OCI-LY7 (cell line): ENCODE data around the gene PPIG.

Experiments
- EZH2phosphoT487 ChIP-seq: fragments of 200-600 bp; sonication (generic); IDR thresholded peaks from 2 replicates; pipeline ENCODE4 v1.6.1; 2018; ENCODE audit warnings: low read depth, borderline replicate concordance, mild to moderate bottlenecking, mixed run types, antibody characterized with exemption, low read length, moderate library complexity, mixed read lengths
- TF ChIP-seq, protein P1 (sequence below): fragments of 200-600 bp; sonication (generic); conservative IDR thresholded peaks from 2 replicates; pipeline ENCODE4 v1.5.1; 2014; ENCODE audit warnings: mild to moderate bottlenecking, antibody characterized with exemption, low read length, moderate library complexity, mixed read lengths

DNA sequence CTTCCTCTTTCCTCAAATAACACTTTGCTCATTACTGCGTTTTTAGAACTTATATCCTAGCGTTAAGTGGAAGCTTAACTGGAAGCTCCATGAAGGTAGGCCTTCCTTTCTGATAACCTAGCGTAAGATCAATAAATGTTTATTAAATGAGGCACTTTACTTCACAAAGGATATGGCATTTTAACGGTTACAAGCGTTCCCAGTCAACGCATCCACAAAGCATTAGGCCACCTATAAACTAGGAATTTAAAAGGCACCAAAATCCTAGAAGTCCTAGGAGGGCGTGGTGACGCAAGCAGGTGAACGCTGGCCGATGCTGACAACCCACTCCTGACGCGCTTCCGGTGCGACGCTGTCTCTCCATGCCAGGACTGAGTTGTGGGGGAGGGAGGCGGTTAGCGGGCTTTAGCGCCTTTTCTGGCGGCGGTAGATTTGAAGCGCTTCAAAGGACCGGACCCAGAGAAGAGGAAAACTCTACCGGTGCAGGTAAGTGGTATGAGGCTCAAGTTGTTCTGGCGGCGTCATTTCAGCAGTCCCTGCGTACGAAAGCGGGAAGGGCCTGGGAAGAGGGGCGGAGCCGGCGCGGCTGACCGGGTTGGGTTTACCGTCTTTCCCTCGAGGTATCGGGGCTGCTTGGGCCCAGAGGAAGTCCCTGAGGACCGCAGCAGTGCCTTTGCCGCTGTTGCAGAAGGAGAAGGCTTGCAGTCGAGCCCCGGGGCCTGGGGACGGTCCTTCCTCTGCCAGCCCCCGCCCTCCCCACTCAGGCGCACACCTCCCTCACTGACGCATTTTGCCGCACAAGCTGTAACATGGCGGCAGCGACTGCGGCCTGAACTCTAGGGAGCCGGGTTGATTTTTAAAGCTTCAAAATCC lies at the start of gene PPIG:
- TF ChIP-seq, protein P1, sequence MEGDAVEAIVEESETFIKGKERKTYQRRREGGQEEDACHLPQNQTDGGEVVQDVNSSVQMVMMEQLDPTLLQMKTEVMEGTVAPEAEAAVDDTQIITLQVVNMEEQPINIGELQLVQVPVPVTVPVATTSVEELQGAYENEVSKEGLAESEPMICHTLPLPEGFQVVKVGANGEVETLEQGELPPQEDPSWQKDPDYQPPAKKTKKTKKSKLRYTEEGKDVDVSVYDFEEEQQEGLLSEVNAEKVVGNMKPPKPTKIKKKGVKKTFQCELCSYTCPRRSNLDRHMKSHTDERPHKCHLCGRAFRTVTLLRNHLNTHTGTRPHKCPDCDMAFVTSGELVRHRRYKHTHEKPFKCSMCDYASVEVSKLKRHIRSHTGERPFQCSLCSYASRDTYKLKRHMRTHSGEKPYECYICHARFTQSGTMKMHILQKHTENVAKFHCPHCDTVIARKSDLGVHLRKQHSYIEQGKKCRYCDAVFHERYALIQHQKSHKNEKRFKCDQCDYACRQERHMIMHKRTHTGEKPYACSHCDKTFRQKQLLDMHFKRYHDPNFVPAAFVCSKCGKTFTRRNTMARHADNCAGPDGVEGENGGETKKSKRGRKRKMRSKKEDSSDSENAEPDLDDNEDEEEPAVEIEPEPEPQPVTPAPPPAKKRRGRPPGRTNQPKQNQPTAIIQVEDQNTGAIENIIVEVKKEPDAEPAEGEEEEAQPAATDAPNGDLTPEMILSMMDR, result no peak
- no peak for TF ChIP-seq EZH2phosphoT487
